PC-9 (cell line): Measurements from ENCODE around the gene VDAC2. TPM values are rescaled to one million over a fixed set of nuclear protein-coding genes. Genes with fewer than 3 reads are reported as not detected.

Experiments used
- BruUV-seq: library from RNA; stranded (reverse); fragments of 400-500 nt; replicated peaks from 2 replicates; lab custom pipeline; 2021; lab: Mats Ljungman, UMichigan
- CTCF ChIA-PET: fragments of 300-600 bp; sonication (Branson Sonifier 250); formaldehyde crosslinking; loops from one replicate; lab custom pipeline; 2022; ENCODE audit warnings: antibody characterized with exemption; lab: Charles Lee
- POLR2A ChIA-PET: fragments of 300-600 bp; sonication (Branson Sonifier 250); formaldehyde crosslinking; loops from one replicate; lab custom pipeline; 2022; ENCODE audit warnings: antibody characterized with exemption; ENCODE audit not compliant: unreplicated experiment; lab: Charles Lee
- DNase-seq, 2 experiments: peaks; one replicate each; pipeline versions ENCODE4 v3.0.0 to v3.0.0-alpha.2; 2015 to 2022; ENCODE audit warnings: mixed read lengths in 1 of 2
- H2AFZ ChIP-seq: fragments of 200-600 bp; sonication (generic); 2 replicates; pipeline ENCODE4 v1.8.1; 2017; ENCODE audit warnings: antibody characterized with exemption
- H3F3A ChIP-seq: fragments of 200-600 bp; sonication (generic); 2 replicates; pipeline ENCODE4 v1.8.1; 2017; ENCODE audit warnings: antibody characterized with exemption, mild to moderate bottlenecking, low read depth; ENCODE audit not compliant: insufficient read depth
- H3K27ac ChIP-seq: fragments of 200-600 bp; sonication (generic); 2 replicates; pipeline ENCODE4 v1.6.1; 2016; ENCODE audit warnings: mixed run types
- H3K27me3 ChIP-seq: fragments of 200-600 bp; sonication (generic); 2 replicates; pipeline ENCODE4 v1.6.1; 2016; ENCODE audit warnings: low read depth, mixed run types; ENCODE audit not compliant: insufficient read depth
- H3K36me3 ChIP-seq: fragments of 200-600 bp; sonication (generic); 2 replicates; pipeline ENCODE4 v1.6.1; 2016; ENCODE audit warnings: low read depth, mixed run types
- H3K4me1 ChIP-seq: fragments of 200-600 bp; sonication (generic); replicated peaks from 2 replicates; pipeline ENCODE4 v1.6.1; 2016; ENCODE audit warnings: mixed run types; ENCODE audit not compliant: insufficient read depth
- H3K4me2 ChIP-seq: fragments of 200-600 bp; sonication (generic); 2 replicates; pipeline ENCODE4 v1.6.1; 2017; ENCODE audit warnings: mixed run types
- H3K4me3 ChIP-seq: fragments of 200-600 bp; sonication (generic); 2 replicates; pipeline ENCODE4 v1.6.1; 2016; ENCODE audit warnings: mixed run types
- H3K79me2 ChIP-seq: fragments of 200-600 bp; sonication (generic); 2 replicates; pipeline ENCODE4 v1.6.1; 2017; ENCODE audit warnings: low read depth, mixed run types
- H3K9me2 ChIP-seq: fragments of 200-600 bp; sonication (generic); 2 replicates; pipeline ENCODE4 v1.8.1; 2017; ENCODE audit warnings: mild to moderate bottlenecking; ENCODE audit not compliant: insufficient read depth
- H3K9me3 ChIP-seq: fragments of 200-600 bp; sonication (generic); 2 replicates; pipeline ENCODE4 v1.8.1; 2016; ENCODE audit warnings: low read depth; ENCODE audit not compliant: insufficient read depth
- H4K20me1 ChIP-seq: fragments of 200-600 bp; sonication (generic); 2 replicates; pipeline ENCODE4 v1.8.1; 2017; ENCODE audit not compliant: insufficient read depth
- EZH2 ChIP-seq: fragments of 200-600 bp; sonication (generic); IDR thresholded peaks from 2 replicates; pipeline ENCODE4 v1.8.0; 2017; ENCODE audit warnings: antibody characterized with exemption, low read depth
- intact Hi-C: fragments of 100-400 bp; cut with micrococcal nuclease; formaldehyde crosslinking; loops from one replicate; pipeline ENCODE4 v1.10.0; 2022; ENCODE audit not compliant: unreplicated experiment
- total RNA-seq: library from RNA; stranded (reverse); gene quantifications from 2 replicates; pipeline ENCODE4 v1.2.3, GENCODE V29; 2021
- TF ChIP-seq, protein P1 (sequence below): fragments of 200-600 bp; sonication (generic); conservative IDR thresholded peaks from 2 replicates; pipeline ENCODE4 v1.6.1; 2017; ENCODE audit warnings: mixed run types, antibody characterized with exemption, mild to moderate bottlenecking, moderate library complexity

The VDAC2 gene
- total RNA-seq, 1 experiment from 2014 or later = 243 TPM

DNA sequence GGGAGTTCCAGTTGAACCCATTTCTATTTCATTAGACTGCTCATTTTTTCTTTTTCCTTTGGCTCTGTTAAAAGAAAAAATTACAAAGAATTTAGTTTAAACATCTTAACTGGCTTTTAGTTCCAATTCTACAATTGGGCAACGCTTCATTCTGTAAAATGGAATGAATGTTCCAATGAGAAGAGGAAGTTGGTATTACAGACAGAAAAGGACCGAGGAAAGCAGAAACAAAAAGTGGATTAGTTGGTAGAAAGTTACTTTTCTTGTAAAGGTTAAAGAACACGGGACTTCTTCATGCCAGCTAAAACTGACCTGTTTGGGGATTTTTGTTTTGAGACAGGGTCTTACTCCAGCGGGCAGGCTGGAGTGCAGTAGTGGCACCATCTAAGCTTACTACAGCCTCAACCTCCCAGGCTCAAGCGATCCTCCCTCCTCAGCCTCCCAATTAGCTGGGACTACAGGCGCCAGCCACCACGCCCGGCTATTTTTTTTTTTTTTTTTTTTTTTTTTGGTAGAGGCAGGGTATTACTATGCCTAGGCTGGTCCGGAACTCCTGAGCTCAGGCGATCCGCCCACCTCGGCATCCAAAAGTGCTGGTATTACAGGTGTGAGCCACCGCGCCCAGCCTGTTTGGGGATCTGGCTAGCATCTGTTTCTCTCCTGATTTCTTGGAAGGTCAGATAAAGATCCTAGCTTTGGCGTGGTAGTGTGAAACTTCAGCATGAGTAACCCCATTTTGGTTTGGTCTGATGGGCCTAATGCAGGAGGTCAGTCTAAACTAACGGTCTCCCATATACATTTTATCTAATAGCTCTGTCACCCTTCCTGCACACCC lies 1.3 kb upstream of the VDAC2 start:
- BruUV-seq = no TSS peak
- H3K4me1 ChIP-seq = peaks cover 38% of the 10 kb centered on the region
- H2AFZ ChIP-seq = peak overlapping the region; percentile 93
- H4K20me1 ChIP-seq = peaks cover 18% of the 10 kb centered on the region
- no peaks in the 10 kb centered on the region for H3K9me2 ChIP-seq
- no peak for DNase-seq
- TF ChIP-seq, protein P1, sequence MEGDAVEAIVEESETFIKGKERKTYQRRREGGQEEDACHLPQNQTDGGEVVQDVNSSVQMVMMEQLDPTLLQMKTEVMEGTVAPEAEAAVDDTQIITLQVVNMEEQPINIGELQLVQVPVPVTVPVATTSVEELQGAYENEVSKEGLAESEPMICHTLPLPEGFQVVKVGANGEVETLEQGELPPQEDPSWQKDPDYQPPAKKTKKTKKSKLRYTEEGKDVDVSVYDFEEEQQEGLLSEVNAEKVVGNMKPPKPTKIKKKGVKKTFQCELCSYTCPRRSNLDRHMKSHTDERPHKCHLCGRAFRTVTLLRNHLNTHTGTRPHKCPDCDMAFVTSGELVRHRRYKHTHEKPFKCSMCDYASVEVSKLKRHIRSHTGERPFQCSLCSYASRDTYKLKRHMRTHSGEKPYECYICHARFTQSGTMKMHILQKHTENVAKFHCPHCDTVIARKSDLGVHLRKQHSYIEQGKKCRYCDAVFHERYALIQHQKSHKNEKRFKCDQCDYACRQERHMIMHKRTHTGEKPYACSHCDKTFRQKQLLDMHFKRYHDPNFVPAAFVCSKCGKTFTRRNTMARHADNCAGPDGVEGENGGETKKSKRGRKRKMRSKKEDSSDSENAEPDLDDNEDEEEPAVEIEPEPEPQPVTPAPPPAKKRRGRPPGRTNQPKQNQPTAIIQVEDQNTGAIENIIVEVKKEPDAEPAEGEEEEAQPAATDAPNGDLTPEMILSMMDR = no peak
- TF ChIP-seq EZH2 = no peak
- intact Hi-C loops = no loop called here
- H3K79me2 ChIP-seq = peaks cover 36% of the 10 kb centered on the region
- peaks cover 17% of the 10 kb centered on the region for H3K36me3 ChIP-seq
- H3K9me3 ChIP-seq = no peaks in the 10 kb centered on the region
- ChIA-PET CTCF (interaction anchor here (0.6 to 1.4 kb wide), 4 partner anchors 21 to 84 kb away, joined by 3 to 6 read pairs (median 4); no protein-coding TSS in a partner anchor), POLR2A (interaction anchor here (0.5 to 0.8 kb wide), 3 partner anchors 16 to 82 kb away, joined by 3 to 4 read pairs (median 3); no protein-coding TSS in a partner anchor)
- peak overlapping the region; percentile 86 for H3K27ac ChIP-seq
- H3K4me2 ChIP-seq = peak overlapping the region; percentile 99
- H3K4me3 ChIP-seq = peak overlapping the region; percentile 77
- no peaks in the 10 kb centered on the region for H3K27me3 ChIP-seq
- peaks cover 37% of the 10 kb centered on the region for H3F3A ChIP-seq

DNA sequence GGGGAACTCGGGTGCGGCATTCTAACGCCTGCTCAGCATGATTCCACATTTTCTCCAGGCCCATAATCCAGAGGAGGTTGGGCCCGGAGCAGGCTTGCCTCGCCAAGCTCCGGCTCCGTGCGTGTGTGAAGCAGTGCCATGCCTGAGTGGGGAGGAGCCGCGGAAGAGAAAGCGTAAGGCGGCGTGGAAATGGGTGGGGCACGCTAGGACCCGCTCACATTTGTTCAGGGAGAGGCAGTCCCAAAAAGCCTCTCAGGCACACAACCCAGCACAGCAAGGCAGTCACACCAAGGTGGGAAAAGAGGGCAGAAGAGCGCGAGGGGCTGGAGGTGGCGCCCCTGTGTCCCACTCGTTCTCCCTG lies 695 bp upstream of the VDAC2 start:
- Histone ChIP-seq H3K36me3 (peaks cover 23% of the 10 kb centered on the region), H3K9me3 (no peaks in the 10 kb centered on the region), H3K79me2 (peaks cover 42% of the 10 kb centered on the region), H4K20me1 (peaks cover 22% of the 10 kb centered on the region), H3K4me3 (peak overlapping the region; percentile 77), H2AFZ (peak overlapping the region; percentile 93), H3K4me1 (peaks cover 35% of the 10 kb centered on the region), H3K9me2 (no peaks in the 10 kb centered on the region), H3K27ac (peak overlapping the region; percentile 86), H3K4me2 (peak overlapping the region; percentile 99), H3F3A (peaks cover 43% of the 10 kb centered on the region), H3K27me3 (no peaks in the 10 kb centered on the region)
- no peak for TF ChIP-seq EZH2
- TF ChIP-seq, protein P1 = no peak
- intact Hi-C loops = loop anchor here (1.0 kb wide), 1 partner anchor 22 kb away; no protein-coding TSS in a partner anchor
- ChIA-PET POLR2A (interaction anchor here (0.5 to 0.8 kb wide), 4 partner anchors 14 to 82 kb away, joined by 3 to 4 read pairs (median 3); no protein-coding TSS in a partner anchor), CTCF (interaction anchor here (0.6 to 1.4 kb wide), 3 partner anchors 22 to 85 kb away, joined by 4 to 6 read pairs (median 5); no protein-coding TSS in a partner anchor)
- TSS peak; percentile 94 for BruUV-seq
- DNase-seq = no peak

- Histone ChIP-seq H3K27ac (peak overlapping the region; percentile 86), H3K4me1 (peaks cover 40% of the 10 kb centered on the region), H3K4me2 (peak overlapping the region; percentile 99), H3F3A (peaks cover 50% of the 10 kb centered on the region), H3K4me3 (peak overlapping the region; percentile 77), H3K36me3 (peaks cover 33% of the 10 kb centered on the region), H3K9me2 (no peaks in the 10 kb centered on the region), H3K79me2 (peaks cover 54% of the 10 kb centered on the region), H2AFZ (peak overlapping the region; percentile 93), H4K20me1 (peaks cover 30% of the 10 kb centered on the region), H3K9me3 (no peaks in the 10 kb centered on the region), H3K27me3 (no peaks in the 10 kb centered on the region)
- POLR2A ChIA-PET = interaction anchor here (0.5 to 1.0 kb wide), 12 partner anchors 9 to 1212 kb away, joined by 3 to 19 read pairs (median 4); no protein-coding TSS in a partner anchor
- TF ChIP-seq, protein P1 = no peak
- no peak for TF ChIP-seq EZH2
- CTCF ChIA-PET = interaction anchor here (1.0 to 1.8 kb wide), 4 partner anchors 18 to 25 kb away, joined by 4 to 23 read pairs (median 9); partner anchors contain the start of gene COMTD1
- TSS peak; percentile 49 for BruUV-seq
- peak in 1 of 2 experiments; percentile 59 for DNase-seq
- intact Hi-C loops = loop anchor here (1.0 kb wide), 2 partner anchors 14 to 19 kb away; no protein-coding TSS in a partner anchor
Measured at GRCh38 chr10:75211007-75211691, 553 bp downstream of the VDAC2 start.
